Adrenal gland (tissue), 5 donors: ENCODE measurements around the gene FGF14.

Source experiments
- POLR2A ChIP-seq, 2 donors: fragments of 450-650 bp; IDR thresholded peaks; one replicate each; pipeline ENCODE4 v1.6.1; 2017; ENCODE audit warnings: antibody characterized with exemption in 2 of 2, mild to moderate bottlenecking in 2 of 2, moderate library complexity in 1 of 2
- TF ChIP-seq, protein P1 (sequence below), 6 experiments: fragments of 450-650 bp in 4 of 6; fragments of 200-600 bp in 2 of 6; sonication (generic) in 1 of 6; IDR thresholded peaks; 1 replicate in 5 of 6; 2 replicates in 1 of 6; pipeline versions ENCODE4 v1.5.1 to v1.8.0; 2016 to 2021; ENCODE audit warnings: antibody characterized with exemption in 6 of 6, mild to moderate bottlenecking in 2 of 6, moderate library complexity in 1 of 6
- donor health status: DM: no; HTN: no; CAD: no.

DNA sequence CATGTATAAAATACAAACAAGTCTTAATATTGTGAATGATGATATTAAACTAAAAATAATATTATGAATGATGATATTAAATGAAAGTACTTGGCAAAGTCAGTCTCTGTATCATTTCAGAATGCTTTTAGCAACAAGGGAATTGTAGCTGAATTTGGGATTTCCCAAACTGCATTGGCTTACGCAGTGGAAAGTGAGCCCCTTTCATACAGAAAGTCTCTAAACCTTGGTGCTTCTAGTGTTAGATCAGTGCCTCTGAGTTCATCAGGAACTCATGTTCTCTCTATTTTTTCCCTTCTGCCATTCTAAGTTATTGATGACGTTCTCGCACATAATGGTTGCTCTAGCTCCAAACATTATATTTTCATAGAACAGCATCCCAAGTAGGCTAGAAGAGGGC, 649.4 kb downstream of the FGF14 start:
- no peak for TF ChIP-seq POLR2A (IDR thresholded peaks at IDR 0.05)
- TF ChIP-seq, protein P1, sequence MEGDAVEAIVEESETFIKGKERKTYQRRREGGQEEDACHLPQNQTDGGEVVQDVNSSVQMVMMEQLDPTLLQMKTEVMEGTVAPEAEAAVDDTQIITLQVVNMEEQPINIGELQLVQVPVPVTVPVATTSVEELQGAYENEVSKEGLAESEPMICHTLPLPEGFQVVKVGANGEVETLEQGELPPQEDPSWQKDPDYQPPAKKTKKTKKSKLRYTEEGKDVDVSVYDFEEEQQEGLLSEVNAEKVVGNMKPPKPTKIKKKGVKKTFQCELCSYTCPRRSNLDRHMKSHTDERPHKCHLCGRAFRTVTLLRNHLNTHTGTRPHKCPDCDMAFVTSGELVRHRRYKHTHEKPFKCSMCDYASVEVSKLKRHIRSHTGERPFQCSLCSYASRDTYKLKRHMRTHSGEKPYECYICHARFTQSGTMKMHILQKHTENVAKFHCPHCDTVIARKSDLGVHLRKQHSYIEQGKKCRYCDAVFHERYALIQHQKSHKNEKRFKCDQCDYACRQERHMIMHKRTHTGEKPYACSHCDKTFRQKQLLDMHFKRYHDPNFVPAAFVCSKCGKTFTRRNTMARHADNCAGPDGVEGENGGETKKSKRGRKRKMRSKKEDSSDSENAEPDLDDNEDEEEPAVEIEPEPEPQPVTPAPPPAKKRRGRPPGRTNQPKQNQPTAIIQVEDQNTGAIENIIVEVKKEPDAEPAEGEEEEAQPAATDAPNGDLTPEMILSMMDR (IDR thresholded peaks at IDR 0.05) = no peak
